Measurements from ENCODE around the gene RPS6KA2. TPM values are rescaled to one million over a fixed set of nuclear protein-coding genes. Genes with fewer than 3 reads are reported as not detected.

RPS6KA2 gene
- total and polyA plus RNA-seq, 2 donors (not counting 1 experiment from before 2014, with no cell fraction given): 2.2 to 16.0 TPM

- Mint-ChIP-seq H3K27me3 (peaks cover 4% of the 10 kb centered on the region), H3K4me3 (no peak overlapping the region), H3K27ac (no peak overlapping the region), H3K9me3 (ENCODE audit: insufficient read depth) (no peaks in the 10 kb centered on the region), H3K4me1 (no peaks in the 10 kb centered on the region)
- CTCF ChIA-PET: no interaction called here
- no peaks in the 10 kb centered on the region for H3K79me2 ChIP-seq (ENCODE audit: control insufficient read depth, insufficient read depth, low read length)
- TF ChIP-seq EZH2 (IDR thresholded peaks at IDR 0.05; ENCODE audit: borderline replicate concordance, insufficient read depth, low read depth, low read length, poor library complexity, severe bottlenecking): no peak
- TF ChIP-seq, protein P1, sequence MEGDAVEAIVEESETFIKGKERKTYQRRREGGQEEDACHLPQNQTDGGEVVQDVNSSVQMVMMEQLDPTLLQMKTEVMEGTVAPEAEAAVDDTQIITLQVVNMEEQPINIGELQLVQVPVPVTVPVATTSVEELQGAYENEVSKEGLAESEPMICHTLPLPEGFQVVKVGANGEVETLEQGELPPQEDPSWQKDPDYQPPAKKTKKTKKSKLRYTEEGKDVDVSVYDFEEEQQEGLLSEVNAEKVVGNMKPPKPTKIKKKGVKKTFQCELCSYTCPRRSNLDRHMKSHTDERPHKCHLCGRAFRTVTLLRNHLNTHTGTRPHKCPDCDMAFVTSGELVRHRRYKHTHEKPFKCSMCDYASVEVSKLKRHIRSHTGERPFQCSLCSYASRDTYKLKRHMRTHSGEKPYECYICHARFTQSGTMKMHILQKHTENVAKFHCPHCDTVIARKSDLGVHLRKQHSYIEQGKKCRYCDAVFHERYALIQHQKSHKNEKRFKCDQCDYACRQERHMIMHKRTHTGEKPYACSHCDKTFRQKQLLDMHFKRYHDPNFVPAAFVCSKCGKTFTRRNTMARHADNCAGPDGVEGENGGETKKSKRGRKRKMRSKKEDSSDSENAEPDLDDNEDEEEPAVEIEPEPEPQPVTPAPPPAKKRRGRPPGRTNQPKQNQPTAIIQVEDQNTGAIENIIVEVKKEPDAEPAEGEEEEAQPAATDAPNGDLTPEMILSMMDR (IDR thresholded peaks at IDR 0.05): no peak
- 96% methylated on average over 21 of the region's 24 CpGs for WGBS (ENCODE audit: insufficient coverage)
- no peak overlapping the region for H3K4me2 ChIP-seq (replicated peaks; ENCODE audit: low read depth, low read length, poor library complexity, severe bottlenecking)
- no peaks in the 10 kb centered on the region for H3K36me3 ChIP-seq (replicated peaks in 1 of 2; ENCODE audit: control extremely low read depth in 1 of 2, control insufficient read depth in 1 of 2, extremely low read depth in 1 of 2, insufficient read depth in 2 of 2, low read length in 1 of 2)
- H2AFZ ChIP-seq (ENCODE audit: insufficient read depth, low read depth, low read length, poor library complexity, severe bottlenecking): no peak overlapping the region
- peaks cover 0 to 7% (median 0%) of the 10 kb centered on the region in 3 donors for H3K9me3 ChIP-seq (ENCODE audit: control extremely low read depth in 1 of 3, control insufficient read depth in 2 of 3, insufficient read depth in 1 of 3, low read length in 2 of 3)
- no peaks in the 10 kb centered on the region for H4K20me1 ChIP-seq (ENCODE audit: control insufficient read depth, insufficient read depth, low read length, poor library complexity, severe bottlenecking)
- no peak for ATAC-seq (ENCODE audit: low read depth)
- no peak overlapping the region for H3K4me3 ChIP-seq (ENCODE audit: control extremely low read depth in 1 of 5, extremely low read depth in 1 of 5, insufficient read depth in 1 of 5, low read depth in 2 of 5, low read length in 4 of 5)
- no peak overlapping the region for H3K27ac ChIP-seq (ENCODE audit: low read length in 2 of 2)
- no peaks in the 10 kb centered on the region for H3K4me1 ChIP-seq (ENCODE audit: control insufficient read depth in 2 of 2, insufficient read depth in 2 of 2, low read length in 2 of 2)
- H3K27me3 ChIP-seq (replicated peaks in 1 of 4; ENCODE audit: control extremely low read depth in 1 of 4, control insufficient read depth in 3 of 4, insufficient read depth in 4 of 4, low read length in 3 of 4): peaks cover 0 to 6% (median 0%) of the 10 kb centered on the region in 4 experiments
- H3K9ac ChIP-seq (ENCODE audit: low read length): no peak overlapping the region
- DNase-seq: no peak
- intact Hi-C loops (cut with micrococcal nuclease): no loop called here
- POLR2A ChIA-PET: no interaction called here
Measured at GRCh38 chr6:166565084-166565967, 61.7 kb downstream of the RPS6KA2 start.

DNA sequence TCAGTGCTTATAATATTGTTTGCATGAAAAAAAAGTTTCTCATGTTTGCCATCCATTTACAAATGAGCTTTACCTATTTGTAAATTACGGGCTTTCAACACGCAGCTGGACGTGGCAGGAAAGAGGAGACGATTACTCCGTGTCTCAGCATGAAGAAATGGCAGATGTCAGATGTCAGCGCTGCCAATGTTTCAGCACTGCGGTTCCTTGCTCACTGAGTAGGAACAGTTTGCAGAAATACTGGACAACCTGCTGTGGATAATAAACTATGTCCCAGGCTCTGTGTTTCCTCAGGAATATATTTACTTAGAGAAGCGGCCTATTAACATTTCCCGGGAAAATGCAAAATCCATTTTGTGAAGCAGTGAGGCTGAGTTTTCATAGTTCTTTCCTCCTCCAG, 63.2 kb downstream of the RPS6KA2 start:
- H3K27ac ChIP-seq (ENCODE audit: low read length in 2 of 2): no peak overlapping the region
- no peak overlapping the region for H3K4me3 ChIP-seq (ENCODE audit: control extremely low read depth in 1 of 5, extremely low read depth in 1 of 5, insufficient read depth in 1 of 5, low read depth in 2 of 5, low read length in 4 of 5)
- DNase-seq: no peak
- CTCF ChIA-PET: no interaction called here
- no peak overlapping the region for H3K9ac ChIP-seq (ENCODE audit: low read length)
- no peak overlapping the region for H2AFZ ChIP-seq (ENCODE audit: insufficient read depth, low read depth, low read length, poor library complexity, severe bottlenecking)
- Mint-ChIP-seq H3K4me1 (no peaks in the 10 kb centered on the region), H3K9me3 (ENCODE audit: insufficient read depth) (peaks cover 5% of the 10 kb centered on the region), H3K27me3 (peaks cover 4% of the 10 kb centered on the region), H3K27ac (no peak overlapping the region), H3K4me3 (no peak overlapping the region)
- WGBS (ENCODE audit: insufficient coverage): 74% methylated on average over 7 of the region's 9 CpGs
- H3K36me3 ChIP-seq (replicated peaks in 1 of 2; ENCODE audit: control extremely low read depth in 1 of 2, control insufficient read depth in 1 of 2, extremely low read depth in 1 of 2, insufficient read depth in 2 of 2, low read length in 1 of 2): no peaks in the 10 kb centered on the region
- peaks cover 0 to 6% (median 0%) of the 10 kb centered on the region in 4 experiments for H3K27me3 ChIP-seq (replicated peaks in 1 of 4; ENCODE audit: control extremely low read depth in 1 of 4, control insufficient read depth in 3 of 4, insufficient read depth in 4 of 4, low read length in 3 of 4)
- intact Hi-C loops (cut with micrococcal nuclease): no loop called here
- H4K20me1 ChIP-seq (ENCODE audit: control insufficient read depth, insufficient read depth, low read length, poor library complexity, severe bottlenecking): no peaks in the 10 kb centered on the region
- H3K79me2 ChIP-seq (ENCODE audit: control insufficient read depth, insufficient read depth, low read length): no peaks in the 10 kb centered on the region
- no peaks in the 10 kb centered on the region for H3K4me1 ChIP-seq (ENCODE audit: control insufficient read depth in 2 of 2, insufficient read depth in 2 of 2, low read length in 2 of 2)
- H3K9me3 ChIP-seq (ENCODE audit: control extremely low read depth in 1 of 3, control insufficient read depth in 2 of 3, insufficient read depth in 1 of 3, low read length in 2 of 3): peaks cover 0 to 7% (median 4%) of the 10 kb centered on the region in 3 donors
- POLR2A ChIA-PET: no interaction called here
- no peak for ATAC-seq (ENCODE audit: low read depth)
- no peak overlapping the region for H3K4me2 ChIP-seq (replicated peaks; ENCODE audit: low read depth, low read length, poor library complexity, severe bottlenecking)
- TF ChIP-seq, protein P1 (IDR thresholded peaks at IDR 0.05): no peak

Data from B cell (primary cell).